ENCODE measurements around the gene IRAK2. TPM values are rescaled to one million over a fixed set of nuclear protein-coding genes. Genes with fewer than 3 reads are reported as not detected.

IRAK2 gene
- total RNA-seq, 1 donor from 2014 or later, result 0.69 TPM

DNA sequence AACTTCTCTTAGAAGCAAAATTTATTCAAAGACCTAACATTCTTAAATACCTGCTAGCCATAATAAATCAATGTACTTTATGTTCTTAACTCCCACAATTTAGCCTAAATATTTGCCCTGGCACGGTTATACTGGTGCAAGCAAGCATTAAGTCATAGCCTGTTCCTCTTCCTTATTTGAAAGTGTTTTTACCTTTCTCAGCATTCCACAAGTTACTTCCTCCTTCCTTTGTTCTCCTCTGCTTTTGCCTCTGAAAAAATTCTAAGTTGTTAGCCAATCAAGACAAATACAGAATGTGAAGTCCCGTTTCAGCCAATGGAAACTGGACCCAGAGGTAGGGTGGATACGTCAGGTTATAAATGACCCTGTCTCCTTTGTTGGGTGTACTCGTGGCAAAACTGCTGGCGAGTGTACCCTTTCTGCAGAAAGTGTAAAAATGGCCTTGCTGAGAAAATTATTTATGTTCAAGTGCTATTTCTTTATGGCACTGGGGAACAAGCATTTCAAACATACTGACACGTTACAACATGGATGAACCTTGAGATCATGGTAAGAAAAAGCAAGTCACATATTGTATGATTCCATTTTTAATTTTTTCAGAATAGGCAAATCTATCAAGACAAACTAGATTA, 80.5 kb downstream of the IRAK2 start:
- Mint-ChIP-seq H3K9me3 (peaks cover 17% of the 10 kb centered on the region), H3K4me1 (peaks cover 14% of the 10 kb centered on the region), H3K36me3 (no peaks in the 10 kb centered on the region), H3K27me3 (ENCODE audit: low read depth) (no peaks in the 10 kb centered on the region), H3K27ac (no peak overlapping the region), H3K4me3 (no peak overlapping the region)
- DNase-seq (ENCODE audit: low spot score in 2 of 2, unreplicated experiment in 2 of 2), result no peak
- TF ChIP-seq, protein P1, sequence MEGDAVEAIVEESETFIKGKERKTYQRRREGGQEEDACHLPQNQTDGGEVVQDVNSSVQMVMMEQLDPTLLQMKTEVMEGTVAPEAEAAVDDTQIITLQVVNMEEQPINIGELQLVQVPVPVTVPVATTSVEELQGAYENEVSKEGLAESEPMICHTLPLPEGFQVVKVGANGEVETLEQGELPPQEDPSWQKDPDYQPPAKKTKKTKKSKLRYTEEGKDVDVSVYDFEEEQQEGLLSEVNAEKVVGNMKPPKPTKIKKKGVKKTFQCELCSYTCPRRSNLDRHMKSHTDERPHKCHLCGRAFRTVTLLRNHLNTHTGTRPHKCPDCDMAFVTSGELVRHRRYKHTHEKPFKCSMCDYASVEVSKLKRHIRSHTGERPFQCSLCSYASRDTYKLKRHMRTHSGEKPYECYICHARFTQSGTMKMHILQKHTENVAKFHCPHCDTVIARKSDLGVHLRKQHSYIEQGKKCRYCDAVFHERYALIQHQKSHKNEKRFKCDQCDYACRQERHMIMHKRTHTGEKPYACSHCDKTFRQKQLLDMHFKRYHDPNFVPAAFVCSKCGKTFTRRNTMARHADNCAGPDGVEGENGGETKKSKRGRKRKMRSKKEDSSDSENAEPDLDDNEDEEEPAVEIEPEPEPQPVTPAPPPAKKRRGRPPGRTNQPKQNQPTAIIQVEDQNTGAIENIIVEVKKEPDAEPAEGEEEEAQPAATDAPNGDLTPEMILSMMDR (IDR thresholded peaks at IDR 0.05; ENCODE audit: unreplicated experiment), result no peak

DNA sequence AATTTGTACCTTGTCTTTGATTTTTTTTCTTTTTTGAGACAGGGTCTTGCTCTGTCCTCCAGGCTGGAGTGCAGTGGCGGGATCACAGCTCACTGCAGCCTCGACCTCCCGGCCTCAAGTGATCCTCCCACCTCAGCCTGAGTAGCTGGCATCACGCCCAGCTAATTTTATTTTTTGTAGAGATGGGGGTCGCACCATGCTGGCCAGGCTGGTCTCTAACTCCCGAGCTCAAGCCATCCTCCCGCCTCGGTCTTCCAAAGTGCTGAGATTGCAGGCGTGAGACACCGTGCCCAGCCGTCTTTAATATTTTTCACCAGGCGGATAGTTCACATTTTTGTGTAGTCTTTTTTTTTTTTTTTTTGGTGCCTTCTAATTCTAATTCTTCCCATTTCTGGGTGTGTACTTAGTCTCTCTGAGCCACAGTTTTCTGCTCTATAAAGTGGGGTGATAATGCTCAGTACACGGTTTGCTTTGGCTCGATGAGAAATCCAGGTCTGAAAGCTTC, 83.0 kb downstream of the IRAK2 start:
- Mint-ChIP-seq H3K27ac (peak overlapping the region; percentile 79), H3K4me1 (peaks cover 25% of the 10 kb centered on the region), H3K4me3 (peak overlapping the region; percentile 66), H3K9me3 (peaks cover 17% of the 10 kb centered on the region), H3K27me3 (ENCODE audit: low read depth) (no peaks in the 10 kb centered on the region), H3K36me3 (peaks cover 8% of the 10 kb centered on the region)
- no peak for DNase-seq (ENCODE audit: low spot score in 2 of 2, unreplicated experiment in 2 of 2)
- TF ChIP-seq, protein P1 (IDR thresholded peaks at IDR 0.05; ENCODE audit: unreplicated experiment), result no peak

DNA sequence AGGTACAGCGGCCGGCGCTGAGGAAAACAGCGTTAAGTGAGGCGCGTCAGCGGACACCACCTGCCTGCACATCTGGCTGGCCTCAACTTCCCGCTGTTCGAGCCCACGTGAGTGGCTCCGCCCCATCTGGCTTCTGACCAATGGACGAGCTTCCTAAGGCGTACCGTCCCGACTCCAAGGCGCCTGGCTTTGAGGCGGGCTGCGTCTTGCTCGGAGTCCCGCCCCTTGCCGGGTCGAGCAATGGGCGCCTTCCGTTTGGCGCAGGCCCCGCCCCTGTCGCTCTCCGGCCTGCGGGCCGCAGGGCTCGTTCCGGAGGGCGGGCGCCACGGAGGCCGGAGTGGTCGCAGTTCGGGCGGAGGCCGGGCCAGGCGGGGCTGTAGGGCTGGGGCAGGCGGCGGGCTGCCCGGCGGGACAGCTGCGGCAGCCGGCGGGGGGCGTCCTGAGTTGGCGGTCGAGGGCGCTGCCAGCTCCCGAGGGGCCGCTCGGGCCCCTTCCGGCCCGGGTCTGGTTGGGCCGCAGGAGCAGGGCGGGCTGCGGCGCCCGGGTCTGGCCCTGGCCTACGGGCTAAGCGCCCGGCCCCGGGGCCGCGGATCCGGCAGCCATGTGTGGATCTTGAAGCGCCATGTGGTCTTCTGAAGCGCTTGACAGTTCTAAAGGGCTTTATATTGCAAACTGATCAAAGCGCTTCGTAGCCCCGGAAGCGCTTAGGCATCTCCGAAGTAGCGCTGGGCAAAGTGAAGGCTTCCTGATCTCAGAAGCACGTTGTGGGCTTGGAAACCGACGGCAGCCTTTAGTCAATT, 83.7 kb downstream of the IRAK2 start, which contains the start of gene TATDN2:
TSS of gene TATDN2 (plus strand) at position 276 of the 800 bp plus-strand sequence. CDS start 742 bp downstream, outside the sequence.
- TF ChIP-seq, protein P1 (IDR thresholded peaks at IDR 0.05; ENCODE audit: unreplicated experiment), result no peak
- Mint-ChIP-seq H3K4me3 (peak within 1 kb of the TSS; percentile 88), H3K27ac (peak within 1 kb of the TSS; percentile 86), H3K4me1 (peaks cover 25% of the 10 kb centered on the region), H3K27me3 (ENCODE audit: low read depth) (no peaks in the 10 kb centered on the region), H3K9me3 (peaks cover 17% of the 10 kb centered on the region), H3K36me3 (peaks cover 12% of the 10 kb centered on the region)
- DNase-seq (ENCODE audit: low spot score in 2 of 2, unreplicated experiment in 2 of 2), result peak; percentile 80 to 87

DNA sequence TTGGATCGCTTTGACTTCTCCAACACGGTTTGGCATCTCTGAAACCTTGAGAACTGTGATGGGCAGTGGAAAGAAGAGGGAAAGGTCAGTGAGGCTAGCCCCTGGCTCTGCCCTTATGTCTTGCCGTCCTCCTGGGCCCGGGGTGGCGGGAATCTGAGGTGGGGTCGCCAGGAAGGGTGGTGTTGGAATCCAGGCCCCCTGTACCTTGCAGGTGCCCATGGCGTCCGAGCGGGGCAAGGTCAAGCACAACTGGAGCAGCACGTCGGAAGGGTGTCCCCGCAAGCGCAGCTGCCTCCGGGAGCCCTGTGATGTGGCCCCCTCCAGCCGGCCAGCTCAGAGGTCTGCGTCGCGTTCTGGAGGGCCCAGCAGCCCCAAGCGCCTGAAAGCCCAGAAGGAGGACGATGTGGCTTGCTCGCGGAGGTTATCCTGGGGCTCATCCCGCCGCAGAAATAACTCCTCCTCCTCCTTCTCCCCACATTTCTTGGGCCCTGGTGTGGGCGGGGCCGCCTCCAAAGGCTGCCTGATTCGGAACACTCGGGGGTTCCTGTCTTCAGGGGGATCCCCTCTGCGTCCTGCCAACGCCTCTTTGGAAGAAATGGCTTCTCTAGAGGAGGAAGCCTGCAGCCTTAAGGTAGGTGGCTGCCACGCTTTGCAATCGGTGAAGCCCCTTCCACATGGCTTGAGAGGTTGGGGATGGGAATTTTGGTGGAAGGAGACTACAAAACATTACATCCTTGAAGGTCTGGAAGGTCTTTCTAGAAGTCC, 84.4 kb downstream of the IRAK2 start:
- H3K36me3 Mint-ChIP-seq, result peaks cover 14% of the 10 kb centered on the region
- TF ChIP-seq, protein P1 (IDR thresholded peaks at IDR 0.05; ENCODE audit: unreplicated experiment), result no peak
- no peaks in the 10 kb centered on the region for H3K27me3 Mint-ChIP-seq (ENCODE audit: low read depth)
- H3K9me3 Mint-ChIP-seq, result peaks cover 17% of the 10 kb centered on the region
- peak overlapping the region; percentile 86 for H3K27ac Mint-ChIP-seq
- H3K4me1 Mint-ChIP-seq, result peaks cover 25% of the 10 kb centered on the region
- peak in 1 of 2 experiments; percentile 43 for DNase-seq (ENCODE audit: low spot score in 2 of 2, unreplicated experiment in 2 of 2)
- peak overlapping the region; percentile 88 for H3K4me3 Mint-ChIP-seq

DNA sequence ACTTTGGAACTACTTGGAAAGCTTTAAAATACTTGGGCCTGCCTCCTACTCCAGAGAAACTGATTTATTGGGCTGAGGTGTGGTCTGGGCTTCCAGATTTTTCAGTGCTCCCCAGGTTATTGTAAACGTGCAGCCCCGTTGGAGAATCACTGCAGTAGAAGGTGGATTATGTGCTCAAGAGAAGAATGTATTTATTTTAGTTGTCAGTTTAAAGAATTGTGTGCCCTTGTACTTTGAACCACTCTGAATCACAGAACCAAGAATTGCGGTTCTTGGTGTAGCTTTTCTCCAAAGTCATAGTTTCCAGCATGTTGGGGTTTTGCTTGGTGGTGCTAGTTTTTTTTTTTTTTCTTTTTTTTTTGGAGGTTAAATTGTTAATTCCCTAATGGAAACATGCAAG, 85.1 kb downstream of the IRAK2 start:
- no peak for DNase-seq (ENCODE audit: low spot score in 2 of 2, unreplicated experiment in 2 of 2)
- Mint-ChIP-seq H3K27ac (peak overlapping the region; percentile 86), H3K4me3 (peak overlapping the region; percentile 88), H3K9me3 (peaks cover 11% of the 10 kb centered on the region), H3K36me3 (peaks cover 19% of the 10 kb centered on the region), H3K4me1 (peaks cover 25% of the 10 kb centered on the region), H3K27me3 (ENCODE audit: low read depth) (no peaks in the 10 kb centered on the region)
- TF ChIP-seq, protein P1 (IDR thresholded peaks at IDR 0.05; ENCODE audit: unreplicated experiment), result no peak

Measured in mesothelial cell of epicardium (in vitro differentiated cells).